H1 (cell line): ENCODE data around the gene RHOH. TPM values are rescaled to one million over a fixed set of nuclear protein-coding genes. Genes with fewer than 3 reads are reported as not detected.

Experiments used
- E2F6 ChIP-seq: IDR thresholded peaks from 2 replicates; pipeline ENCODE4 v1.6.1; 2012; ENCODE audit warnings: inconsistent platforms
- KDM4A ChIP-seq: IDR thresholded peaks from one replicate; pipeline ENCODE4 v1.7.1; 2012; ENCODE audit warnings: low read depth, mild to moderate bottlenecking, moderate library complexity, low read length, inconsistent platforms; ENCODE audit not compliant: severe bottlenecking
- NRF1 ChIP-seq: IDR thresholded peaks from 2 replicates; pipeline ENCODE4 v1.6.1; 2011; ENCODE audit warnings: mild to moderate bottlenecking, low read depth, low read length, improper control_type of control experiment
- SIX5 ChIP-seq: IDR thresholded peaks from 2 replicates; pipeline ENCODE4 v1.6.1; 2011; ENCODE audit warnings: mild to moderate bottlenecking, low read depth, low read length
- polyA plus RNA-seq, 7 experiments: library from polyadenylated mRNA; depleted of rRNA in 3 of 7; stranded (reverse) in 5 of 7; unstranded in 2 of 7; fragments of >200 nt in 5 of 7; fragments of 200-250 nt in 2 of 7; gene quantifications; 1 replicate in 5 of 7; 2 replicates in 1 of 7; 4 replicates in 1 of 7; pipeline versions ENCODE4 v1.2.1 to v1.2.3, GENCODE V29; 2011 to 2013; ENCODE audit warnings: missing spikeins in 2 of 7, mixed read lengths in 2 of 7
- total RNA-seq: library from RNA; stranded (reverse); fragmentation: NEBNext Ultra II Directional; extraction: Animal tissue kit (Norgen Biotek cat#: 25700); gene quantifications from 2 replicates; pipeline ENCODE4 v1.2.1, GENCODE V29; 2021

Gene RHOH
- total and polyA plus RNA-seq, 2 of the 8 experiments (the other 6 are each of a cell fraction or from before 2014, with no cell fraction given), result 5.9 to 6.9 TPM

- no peak for TF ChIP-seq E2F6
- TF ChIP-seq SIX5, result no peak
- TF ChIP-seq KDM4A, result no peak
- TF ChIP-seq NRF1, result no peak
Measured at GRCh38 chr4:40285692-40286091, 88.9 kb downstream of the RHOH start (continued).
